GM13977 (cell line): ENCODE measurements around the gene ARF6.
"Not testable (repeated sequence)": the region's sequence is repeated elsewhere in the genome, so short reads cannot be mapped to it uniquely, and the experiment has no call there.

Experiments
- DNase-seq: peaks from one replicate; pipeline ENCODE4 v3.0.0; 2012; ENCODE audit warnings: low spot score
- in situ Hi-C: fragments of 300-500 bp; cut with MboI; formaldehyde crosslinking; loops from one replicate; pipeline ENCODE4 v1.12.0; 2022; ENCODE audit warnings: low sequenced_read_pairs, low pct_unique_long_range_greater_than_20kb, mixed read lengths, inconsistent platforms; ENCODE audit not compliant: unreplicated experiment
- TF ChIP-seq, protein P1 (sequence below): IDR thresholded peaks from 2 replicates; pipeline ENCODE4 v1.5.1; 2012; ENCODE audit warnings: mild to moderate bottlenecking, control low read depth; ENCODE audit not compliant: insufficient read depth; ENCODE audit errors: extremely low read depth, missing control alignments

ARF6 gene

DNA sequence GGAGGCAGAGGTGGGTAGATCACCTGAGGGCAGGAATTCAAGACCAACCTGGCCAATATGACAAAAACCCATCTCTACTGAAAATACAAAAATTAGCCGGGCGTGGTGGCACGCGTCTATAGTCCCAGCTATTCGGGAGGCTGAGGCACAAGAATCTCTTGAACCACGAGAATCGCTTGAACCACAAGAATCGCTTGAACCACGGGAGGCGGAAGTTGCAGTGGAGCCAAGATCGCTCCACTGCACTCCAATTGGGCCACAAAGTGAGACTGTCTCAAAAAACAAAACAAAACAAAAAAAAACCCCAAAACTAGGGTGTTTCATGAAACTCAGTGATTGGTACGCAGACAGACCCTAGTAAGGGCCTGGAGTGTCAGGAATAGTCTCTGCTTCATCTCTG, 6.4 kb upstream of the ARF6 start:
- in situ Hi-C loops, result loop anchor here (10.0 kb wide), 1 partner anchor 208 kb away; no protein-coding TSS in a partner anchor
- no peak for DNase-seq
- TF ChIP-seq, protein P1, sequence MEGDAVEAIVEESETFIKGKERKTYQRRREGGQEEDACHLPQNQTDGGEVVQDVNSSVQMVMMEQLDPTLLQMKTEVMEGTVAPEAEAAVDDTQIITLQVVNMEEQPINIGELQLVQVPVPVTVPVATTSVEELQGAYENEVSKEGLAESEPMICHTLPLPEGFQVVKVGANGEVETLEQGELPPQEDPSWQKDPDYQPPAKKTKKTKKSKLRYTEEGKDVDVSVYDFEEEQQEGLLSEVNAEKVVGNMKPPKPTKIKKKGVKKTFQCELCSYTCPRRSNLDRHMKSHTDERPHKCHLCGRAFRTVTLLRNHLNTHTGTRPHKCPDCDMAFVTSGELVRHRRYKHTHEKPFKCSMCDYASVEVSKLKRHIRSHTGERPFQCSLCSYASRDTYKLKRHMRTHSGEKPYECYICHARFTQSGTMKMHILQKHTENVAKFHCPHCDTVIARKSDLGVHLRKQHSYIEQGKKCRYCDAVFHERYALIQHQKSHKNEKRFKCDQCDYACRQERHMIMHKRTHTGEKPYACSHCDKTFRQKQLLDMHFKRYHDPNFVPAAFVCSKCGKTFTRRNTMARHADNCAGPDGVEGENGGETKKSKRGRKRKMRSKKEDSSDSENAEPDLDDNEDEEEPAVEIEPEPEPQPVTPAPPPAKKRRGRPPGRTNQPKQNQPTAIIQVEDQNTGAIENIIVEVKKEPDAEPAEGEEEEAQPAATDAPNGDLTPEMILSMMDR, result no peak

DNA sequence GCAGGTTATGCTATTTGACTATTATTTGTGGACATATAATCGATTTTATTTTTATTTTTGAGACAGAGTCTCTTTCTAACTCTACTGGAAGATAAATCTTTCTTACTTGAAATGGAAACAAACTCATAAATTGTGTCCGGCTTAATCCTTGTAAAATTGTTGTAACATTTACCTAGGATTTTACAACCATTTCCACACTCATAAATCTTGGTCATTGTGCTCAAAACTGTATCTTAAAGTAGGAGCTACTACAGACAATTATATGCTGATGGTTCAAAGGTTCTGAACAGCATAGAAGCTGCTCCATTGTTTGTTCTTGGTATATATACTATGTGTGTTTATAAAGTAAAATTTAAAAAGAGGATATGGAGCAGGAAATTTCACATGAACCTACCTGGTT, 4.6 kb upstream of the ARF6 start:
- in situ Hi-C loops, result loop anchor here (10.0 kb wide), 1 partner anchor 207 kb away; no protein-coding TSS in a partner anchor
- TF ChIP-seq, protein P1, result no peak
- DNase-seq, result no peak

DNA sequence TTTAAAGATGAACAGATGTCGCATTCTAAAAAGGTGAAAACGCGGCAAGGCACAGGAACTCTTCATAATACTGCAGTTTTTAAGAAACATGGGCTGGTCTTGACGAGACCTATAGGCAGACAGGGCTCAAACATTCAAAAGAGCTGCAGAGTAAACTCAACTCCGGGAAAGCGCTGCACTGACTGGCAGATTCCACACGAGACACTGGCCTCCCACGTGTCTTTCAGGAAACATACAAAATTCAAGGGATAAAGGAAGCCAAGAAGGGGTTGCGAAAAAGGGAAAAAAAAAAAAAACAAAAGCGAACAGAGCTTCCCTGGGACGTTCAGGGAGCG, 614 bp upstream of the ARF6 start:
- in situ Hi-C loops, result no loop called here
- TF ChIP-seq, protein P1, result no peak
- peak; percentile 66 for DNase-seq

DNA sequence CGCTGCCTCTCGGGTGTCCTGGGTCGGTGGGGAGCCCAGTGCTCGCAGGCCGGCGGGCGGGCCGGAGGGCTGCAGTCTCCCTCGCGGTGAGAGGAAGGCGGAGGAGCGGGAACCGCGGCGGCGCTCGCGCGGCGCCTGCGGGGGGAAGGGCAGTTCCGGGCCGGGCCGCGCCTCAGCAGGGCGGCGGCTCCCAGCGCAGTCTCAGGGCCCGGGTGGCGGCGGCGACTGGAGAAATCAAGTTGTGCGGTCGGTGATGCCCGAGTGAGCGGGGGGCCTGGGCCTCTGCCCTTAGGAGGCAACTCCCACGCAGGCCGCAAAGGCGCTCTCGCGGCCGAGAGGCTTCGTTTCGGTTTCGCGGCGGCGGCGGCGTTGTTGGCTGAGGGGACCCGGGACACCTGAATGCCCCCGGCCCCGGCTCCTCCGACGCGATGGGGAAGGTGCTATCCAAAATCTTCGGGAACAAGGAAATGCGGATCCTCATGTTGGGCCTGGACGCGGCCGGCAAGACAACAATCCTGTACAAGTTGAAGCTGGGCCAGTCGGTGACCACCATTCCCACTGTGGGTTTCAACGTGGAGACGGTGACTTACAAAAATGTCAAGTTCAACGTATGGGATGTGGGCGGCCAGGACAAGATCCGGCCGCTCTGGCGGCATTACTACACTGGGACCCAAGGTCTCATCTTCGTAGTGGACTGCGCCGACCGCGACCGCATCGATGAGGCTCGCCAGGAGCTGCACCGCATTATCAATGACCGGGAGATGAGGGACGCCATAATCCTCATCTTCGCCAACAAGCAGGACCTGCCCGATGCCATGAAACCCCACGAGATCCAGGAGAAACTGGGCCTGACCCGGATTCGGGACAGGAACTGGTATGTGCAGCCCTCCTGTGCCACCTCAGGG, 679 bp downstream of the ARF6 start:
- DNase-seq, result peak; percentile 80

DNA sequence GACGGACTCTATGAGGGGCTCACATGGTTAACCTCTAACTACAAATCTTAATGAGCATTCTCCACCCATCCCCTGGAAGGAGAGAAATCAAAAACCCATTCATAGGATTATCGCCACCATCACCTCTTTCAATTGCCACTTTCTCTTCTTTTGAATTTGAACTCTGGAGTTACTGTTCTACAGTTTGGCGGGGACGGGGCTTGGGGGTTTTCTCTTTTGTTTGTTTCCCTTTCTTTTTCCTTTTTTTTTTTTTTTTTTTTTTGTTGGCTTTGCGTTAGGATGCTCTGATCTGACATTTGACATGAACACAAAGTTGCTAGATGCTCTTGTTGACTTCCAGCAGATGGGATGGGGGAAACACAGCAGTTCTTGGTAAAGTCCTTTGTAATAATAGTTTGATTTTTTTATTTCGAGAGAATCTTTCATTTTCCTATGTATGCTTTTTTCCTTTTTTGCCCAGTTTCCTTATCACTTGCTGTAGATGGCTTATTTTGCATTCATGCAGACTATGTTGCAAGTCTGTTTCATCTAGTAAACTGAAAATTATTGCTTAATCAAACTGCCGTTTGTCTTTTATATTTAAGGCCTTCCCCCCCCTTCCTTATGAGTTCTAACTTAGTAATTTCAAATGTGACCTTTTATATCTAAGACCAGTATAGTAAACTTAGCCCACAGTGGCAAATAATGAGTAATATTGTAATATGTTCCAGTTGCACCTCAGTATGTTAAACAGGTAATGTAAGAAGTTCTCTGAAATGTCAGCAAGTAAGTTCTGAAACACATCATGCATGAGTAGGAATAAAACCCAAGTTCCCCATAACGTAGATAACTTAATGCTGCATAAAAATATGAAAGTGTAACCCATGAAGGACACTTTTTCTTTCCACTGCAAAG, 1.6 kb downstream of the ARF6 start:
- in situ Hi-C loops, DNase-seq: not testable (repeated sequence)

More for the DNA sequence above, 679 bp downstream of the ARF6 start:
- in situ Hi-C loops, result no loop called here
- TF ChIP-seq, protein P1, result no peak

DNA sequence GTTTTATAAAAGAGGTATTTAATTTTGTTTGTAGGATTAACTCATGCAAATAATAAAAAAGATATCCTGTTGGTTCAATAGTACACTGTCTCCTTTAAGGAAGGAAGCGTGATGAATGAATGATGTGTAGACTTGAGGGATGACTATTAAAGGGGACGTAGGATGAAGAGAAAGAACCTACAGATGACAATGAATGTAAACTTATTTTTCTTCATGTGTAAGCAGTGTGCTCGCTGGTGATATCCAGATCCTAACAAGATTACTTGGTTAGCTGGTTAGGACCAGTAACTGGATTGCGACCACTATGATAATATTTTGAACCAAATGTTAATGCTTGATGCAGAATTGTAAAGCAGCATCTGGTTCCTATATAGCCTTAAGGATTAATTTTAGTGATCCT, 2.6 kb downstream of the ARF6 start:
- TF ChIP-seq, protein P1, result no peak
- no peak for DNase-seq

DNA sequence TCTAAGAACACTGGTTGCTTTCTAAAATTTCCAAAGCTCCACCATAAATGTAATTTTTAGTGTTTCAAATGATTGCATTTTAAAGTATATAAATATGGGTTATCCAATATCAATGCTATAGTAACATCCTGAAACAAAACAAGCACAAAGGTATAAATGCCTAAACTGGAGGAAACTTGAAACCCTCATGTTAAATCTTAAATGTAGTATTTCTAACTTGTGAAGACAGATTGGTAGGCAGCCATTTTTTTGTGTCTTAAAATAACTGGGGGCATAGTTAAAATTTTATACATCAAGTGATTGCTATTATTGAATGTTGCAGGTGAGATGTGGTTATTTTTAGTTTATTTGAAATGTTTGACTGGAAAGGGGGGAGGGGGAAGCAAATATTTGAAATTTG, 3.4 kb downstream of the ARF6 start:
- DNase-seq, in situ Hi-C loops: not testable (repeated sequence)

More for the DNA sequence above, 2.6 kb downstream of the ARF6 start:
- in situ Hi-C loops, result no loop called here
